Fibroblast of pulmonary artery (primary cell): ENCODE measurements around the gene COL19A1.

Source experiments
- DNase-seq: peaks from one replicate; pipeline ENCODE4 v3.0.0-alpha.2; 2010; ENCODE audit warnings: low read depth
- H3K4me3 ChIP-seq: replicated peaks from 2 replicates; pipeline ENCODE4 v1.5.1; 2011; ENCODE audit warnings: low read depth, mild to moderate bottlenecking, control low read depth, low read length, moderate library complexity
- TF ChIP-seq, protein P1 (sequence below): IDR thresholded peaks from 2 replicates; pipeline ENCODE4 v1.5.1; 2011; ENCODE audit warnings: mild to moderate bottlenecking, control low read depth, low read length, inconsistent platforms; ENCODE audit errors: missing control alignments

COL19A1 gene

DNA sequence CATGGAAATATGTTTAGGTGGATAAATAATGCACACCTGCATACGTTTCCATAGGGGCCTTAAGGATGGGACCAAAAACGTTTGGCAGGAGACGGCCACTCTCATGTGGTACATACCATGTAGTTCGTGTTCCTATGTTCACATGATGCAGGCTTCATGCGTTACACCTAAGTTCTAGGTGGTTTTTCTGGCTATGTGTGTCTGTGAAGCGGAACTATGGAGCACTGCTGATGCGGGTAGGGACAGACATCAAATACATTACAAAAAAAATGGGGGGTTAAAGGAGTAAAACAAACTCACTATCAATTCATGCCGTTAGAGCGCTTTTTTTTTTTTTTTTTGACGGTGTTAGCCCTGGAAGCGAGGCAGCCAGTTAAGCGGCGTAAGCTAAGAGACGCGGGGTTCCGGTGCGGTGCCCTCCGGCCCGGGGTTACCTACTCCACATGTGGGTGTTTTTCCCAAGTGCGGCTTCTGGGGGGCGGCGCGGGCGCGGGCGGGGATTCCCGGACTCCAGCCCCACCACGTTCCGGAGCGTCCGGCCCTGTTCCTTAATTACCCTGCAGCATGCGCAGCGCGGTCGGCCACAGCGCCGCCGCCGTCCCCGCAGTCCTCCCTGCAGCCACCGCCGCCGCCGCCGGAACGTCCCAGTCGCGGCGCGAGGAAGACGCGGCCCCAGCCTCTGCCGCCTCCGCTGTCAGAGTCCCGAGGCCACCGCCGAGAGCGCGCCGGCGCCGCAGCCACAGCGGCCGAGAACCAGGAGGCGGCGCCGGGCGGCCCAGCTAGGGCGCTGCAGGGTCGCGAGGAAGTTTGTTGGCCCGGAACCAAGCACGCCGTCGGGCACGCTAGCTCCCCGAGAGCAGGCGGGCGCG, 648 bp downstream of the COL19A1 start:
- DNase-seq = peak; percentile 16
- H3K4me3 ChIP-seq = peak overlapping the region; percentile 56
- TF ChIP-seq, protein P1, sequence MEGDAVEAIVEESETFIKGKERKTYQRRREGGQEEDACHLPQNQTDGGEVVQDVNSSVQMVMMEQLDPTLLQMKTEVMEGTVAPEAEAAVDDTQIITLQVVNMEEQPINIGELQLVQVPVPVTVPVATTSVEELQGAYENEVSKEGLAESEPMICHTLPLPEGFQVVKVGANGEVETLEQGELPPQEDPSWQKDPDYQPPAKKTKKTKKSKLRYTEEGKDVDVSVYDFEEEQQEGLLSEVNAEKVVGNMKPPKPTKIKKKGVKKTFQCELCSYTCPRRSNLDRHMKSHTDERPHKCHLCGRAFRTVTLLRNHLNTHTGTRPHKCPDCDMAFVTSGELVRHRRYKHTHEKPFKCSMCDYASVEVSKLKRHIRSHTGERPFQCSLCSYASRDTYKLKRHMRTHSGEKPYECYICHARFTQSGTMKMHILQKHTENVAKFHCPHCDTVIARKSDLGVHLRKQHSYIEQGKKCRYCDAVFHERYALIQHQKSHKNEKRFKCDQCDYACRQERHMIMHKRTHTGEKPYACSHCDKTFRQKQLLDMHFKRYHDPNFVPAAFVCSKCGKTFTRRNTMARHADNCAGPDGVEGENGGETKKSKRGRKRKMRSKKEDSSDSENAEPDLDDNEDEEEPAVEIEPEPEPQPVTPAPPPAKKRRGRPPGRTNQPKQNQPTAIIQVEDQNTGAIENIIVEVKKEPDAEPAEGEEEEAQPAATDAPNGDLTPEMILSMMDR = no peak

DNA sequence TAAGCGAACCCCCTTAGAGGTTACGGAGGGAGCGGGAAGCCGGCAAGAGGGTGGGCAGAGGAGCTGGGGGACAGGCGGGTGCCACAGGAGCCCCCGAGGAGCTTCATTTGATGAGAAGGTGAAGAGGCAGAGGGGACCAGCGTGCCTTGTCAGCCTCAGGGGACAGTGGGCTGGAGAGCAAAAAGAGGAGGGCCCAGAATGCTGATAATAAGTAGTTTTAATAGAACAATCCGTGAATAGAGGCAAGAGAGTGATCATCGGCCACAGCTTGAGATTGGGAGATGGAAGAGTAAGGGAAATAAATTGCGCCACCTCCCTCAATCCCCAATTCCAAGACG, 1.3 kb downstream of the COL19A1 start:
- TF ChIP-seq, protein P1 = no peak

DNA sequence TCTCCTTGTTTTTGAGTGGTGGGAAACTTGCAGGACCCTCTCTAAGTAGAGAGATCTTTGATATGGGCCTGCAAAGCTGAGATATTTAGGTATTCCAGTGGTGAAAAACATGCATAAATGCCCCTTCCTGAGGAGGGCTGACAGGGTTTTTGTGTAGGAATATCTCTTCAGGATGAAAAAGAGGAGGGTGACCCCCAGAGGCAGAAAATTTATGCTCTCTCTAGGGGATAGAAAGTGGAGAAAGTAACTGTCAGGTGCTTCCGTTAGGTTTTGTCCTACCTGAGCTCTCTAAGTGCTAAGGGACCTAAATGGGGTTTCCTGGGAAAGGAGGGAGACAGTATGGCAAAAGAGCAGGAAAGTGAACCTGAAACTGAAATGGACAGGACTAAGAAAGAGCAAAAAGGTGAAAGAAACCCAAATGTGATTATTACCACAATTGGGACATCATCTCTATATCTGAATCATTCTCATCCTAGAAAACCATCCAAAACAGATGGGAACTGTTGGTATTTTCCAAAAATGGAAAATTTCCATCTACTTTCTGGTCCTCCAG, 2.0 kb downstream of the COL19A1 start:
- no peak for DNase-seq
- no peak overlapping the region for H3K4me3 ChIP-seq
- TF ChIP-seq, protein P1 = no peak

More for the DNA sequence above, 1.3 kb downstream of the COL19A1 start:
- DNase-seq = no peak
- peak overlapping the region; percentile 56 for H3K4me3 ChIP-seq

DNA sequence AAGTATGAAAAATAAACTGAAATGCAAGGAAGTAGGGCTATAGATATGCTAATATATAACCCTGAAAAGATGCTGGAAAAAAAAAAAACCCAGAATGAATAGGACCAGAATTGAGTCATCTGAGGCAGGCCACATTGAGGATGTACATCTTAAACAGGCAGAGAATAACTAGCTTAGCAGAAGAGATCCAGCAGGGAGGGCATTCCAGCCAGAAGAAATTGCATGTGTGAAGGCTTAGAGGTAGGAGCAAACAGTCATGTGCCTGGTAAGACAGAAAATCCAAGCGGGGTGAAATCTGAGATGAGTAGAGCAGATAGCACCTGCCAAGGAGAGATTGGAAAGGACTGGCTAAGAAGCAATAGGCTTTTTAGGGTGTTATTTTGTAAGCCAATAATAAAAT, 2.6 kb downstream of the COL19A1 start:
- TF ChIP-seq, protein P1 = no peak
- no peak overlapping the region for H3K4me3 ChIP-seq
- DNase-seq = no peak

DNA sequence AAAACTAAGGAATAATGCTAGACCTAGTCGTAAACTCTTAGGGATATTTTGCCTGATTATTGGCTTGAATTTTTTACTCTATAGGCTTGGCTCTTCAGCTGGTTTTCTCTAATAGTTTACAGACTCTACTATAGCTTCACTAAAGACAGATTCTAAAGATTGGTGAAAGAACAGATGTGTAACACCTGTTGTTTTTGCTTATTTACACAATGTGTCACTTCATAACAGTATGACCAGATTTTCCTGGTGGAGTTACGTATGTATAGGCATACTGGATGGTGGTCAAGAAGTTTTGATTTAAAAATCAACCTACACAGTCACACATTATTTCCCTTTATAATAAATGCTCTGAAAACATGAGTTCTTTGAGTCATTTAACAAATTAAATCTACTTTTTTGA, 4.8 kb downstream of the COL19A1 start:
- DNase-seq = no peak
- no peak overlapping the region for H3K4me3 ChIP-seq
- TF ChIP-seq, protein P1 = no peak

DNA sequence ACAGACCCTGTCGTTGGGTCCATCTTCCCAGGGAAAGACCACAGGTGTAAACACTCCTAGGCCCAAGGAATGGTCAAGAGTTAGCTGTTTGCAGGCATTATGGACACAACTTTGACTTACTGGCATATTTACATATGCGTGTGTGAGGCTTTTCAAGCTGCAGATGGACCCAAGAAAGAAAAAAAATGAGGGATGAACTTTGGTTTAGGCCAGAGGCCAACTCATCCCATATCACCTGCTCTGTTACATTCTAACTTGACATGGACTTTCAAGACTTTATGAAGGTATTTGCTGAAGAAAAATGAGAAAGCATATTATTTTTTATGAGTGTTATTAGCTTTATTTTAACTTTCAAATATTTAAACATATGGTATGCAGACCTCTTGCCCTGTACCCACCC, 6.9 kb downstream of the COL19A1 start:
- no peak for DNase-seq
- no peak overlapping the region for H3K4me3 ChIP-seq
- TF ChIP-seq, protein P1 = no peak

DNA sequence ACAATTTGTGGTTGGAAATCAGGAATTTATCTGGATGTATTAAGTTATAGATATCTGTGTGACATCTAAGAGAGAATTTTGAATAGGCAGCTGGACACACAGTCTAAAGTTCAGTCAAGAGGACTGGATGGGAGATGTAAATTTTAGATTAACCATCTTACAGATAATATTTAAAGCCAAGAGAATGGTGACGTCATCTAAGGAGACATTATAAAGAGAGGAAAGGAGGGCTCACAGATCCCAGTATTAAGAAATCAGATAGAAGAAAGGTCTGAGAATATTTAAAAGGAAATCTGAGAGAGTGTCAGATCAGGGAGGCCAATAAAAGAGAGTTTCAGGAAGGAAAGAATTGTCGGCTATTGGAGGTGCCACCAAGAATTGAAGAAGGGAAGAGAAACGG, 9.4 kb downstream of the COL19A1 start:
- DNase-seq = no peak
- TF ChIP-seq, protein P1 = no peak
- no peak overlapping the region for H3K4me3 ChIP-seq
